CD4-positive, alpha-beta T cell treated with Interleukin-1 beta for 1 hour (primary cell): Measurements from ENCODE around the gene OPRD1.
"Not testable (repeated sequence)": the region's sequence is repeated elsewhere in the genome, so short reads cannot be mapped to it uniquely, and the experiment has no call there.

Experiments used
- DNase-seq, 2 donors: peaks; one replicate each; pipeline ENCODE4 v3.0.0-alpha.2; 2020 to 2022

Gene OPRD1

DNA sequence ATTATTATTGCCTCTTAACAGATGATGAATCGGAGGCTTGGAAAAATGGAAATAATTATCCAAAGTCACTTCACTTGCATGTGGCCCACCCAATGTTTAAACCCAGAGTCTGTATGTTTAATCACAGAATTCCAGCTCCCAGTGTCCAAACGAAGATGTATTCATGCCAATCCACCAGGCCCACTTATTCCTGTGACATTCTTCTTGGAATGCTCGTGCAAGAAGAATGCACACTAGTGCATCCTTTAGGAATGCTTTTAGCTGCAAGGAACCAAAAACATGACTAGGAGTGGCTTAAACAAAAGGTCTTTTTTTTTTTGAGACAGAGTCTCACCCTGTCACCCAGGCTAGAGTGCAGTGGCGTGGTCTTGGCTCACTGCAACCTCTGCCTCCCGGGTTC is 8.9 kb upstream of the OPRD1 start:
- no peak for DNase-seq

DNA sequence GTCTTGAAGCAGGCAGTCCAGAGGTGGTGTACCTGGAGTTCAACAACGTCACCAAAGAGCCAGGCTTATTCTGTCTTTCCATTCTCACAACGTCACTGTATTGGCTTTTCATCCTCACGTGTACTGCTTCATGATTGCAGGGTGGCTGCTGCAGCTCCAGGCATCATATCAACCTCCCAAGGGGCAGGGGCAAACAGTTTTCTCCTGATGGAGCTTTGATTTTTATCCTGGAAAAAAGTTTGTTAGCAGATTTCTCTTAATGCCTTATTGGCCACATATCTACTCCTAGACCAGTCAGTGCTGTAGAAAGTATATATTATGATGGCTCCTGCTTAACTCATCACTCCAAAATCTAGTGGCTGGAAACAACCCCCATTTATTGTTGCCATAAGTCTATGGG is 8.3 kb upstream of the OPRD1 start:
- DNase-seq: no peak

DNA sequence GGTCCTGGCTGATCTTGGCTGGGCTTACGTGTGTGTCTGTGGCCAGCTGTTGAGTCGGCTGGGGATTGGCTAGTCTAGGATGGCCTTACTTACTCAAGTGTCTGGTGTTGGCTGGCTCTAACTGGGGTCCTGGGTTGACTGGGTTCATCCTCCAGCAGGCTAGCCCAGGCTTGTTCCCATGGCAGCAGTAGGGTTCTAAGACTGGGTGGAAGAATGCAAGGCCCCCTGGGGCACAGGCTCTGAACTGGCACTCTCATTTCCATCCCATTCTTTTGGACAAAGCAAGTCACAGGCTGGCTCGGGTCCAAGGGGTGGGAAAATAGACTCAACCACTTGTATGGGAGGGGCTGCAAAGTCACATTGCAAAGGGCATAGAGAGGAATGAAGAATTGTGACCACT is 7.9 kb upstream of the OPRD1 start:
- DNase-seq: no peak

DNA sequence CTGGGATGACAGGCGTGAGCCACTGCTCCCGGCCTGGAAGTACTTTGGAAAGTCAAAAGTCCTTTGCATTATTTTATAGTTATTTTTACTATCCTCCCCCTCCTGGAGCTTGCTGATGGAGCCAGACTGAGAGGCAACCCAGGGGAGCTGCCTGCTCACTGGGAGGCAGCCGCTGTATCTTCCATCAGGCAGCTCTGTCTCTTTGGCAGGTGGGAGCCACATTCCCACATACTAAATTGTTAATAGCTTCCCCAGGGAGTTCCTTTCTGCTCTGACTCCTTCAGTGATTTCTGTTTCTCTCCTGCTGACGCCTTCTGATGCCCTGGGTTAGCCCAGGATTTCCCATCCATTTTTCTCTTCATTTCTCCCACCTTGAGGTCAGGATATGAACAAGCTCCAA is 4.9 kb upstream of the OPRD1 start:
- no peak for DNase-seq

DNA sequence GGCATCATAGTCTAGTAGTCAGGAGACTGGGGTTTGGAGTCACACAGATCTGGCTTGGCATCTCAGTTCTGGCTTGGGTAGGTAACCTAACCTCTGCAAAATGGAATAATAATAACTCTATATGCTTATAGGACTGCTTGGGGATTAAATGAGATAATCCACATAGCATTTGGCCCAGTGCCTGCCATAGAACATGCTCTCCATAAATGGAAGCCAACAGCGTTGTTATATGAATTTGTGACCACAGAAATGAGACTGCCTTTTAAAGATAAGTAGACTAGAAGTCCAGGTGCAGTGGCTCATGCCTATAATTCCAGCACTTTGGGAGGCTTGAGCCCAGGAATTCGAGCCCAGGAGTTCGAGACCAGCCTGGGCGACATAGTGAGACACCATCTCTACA is 4.0 kb upstream of the OPRD1 start:
- DNase-seq: no peak

DNA sequence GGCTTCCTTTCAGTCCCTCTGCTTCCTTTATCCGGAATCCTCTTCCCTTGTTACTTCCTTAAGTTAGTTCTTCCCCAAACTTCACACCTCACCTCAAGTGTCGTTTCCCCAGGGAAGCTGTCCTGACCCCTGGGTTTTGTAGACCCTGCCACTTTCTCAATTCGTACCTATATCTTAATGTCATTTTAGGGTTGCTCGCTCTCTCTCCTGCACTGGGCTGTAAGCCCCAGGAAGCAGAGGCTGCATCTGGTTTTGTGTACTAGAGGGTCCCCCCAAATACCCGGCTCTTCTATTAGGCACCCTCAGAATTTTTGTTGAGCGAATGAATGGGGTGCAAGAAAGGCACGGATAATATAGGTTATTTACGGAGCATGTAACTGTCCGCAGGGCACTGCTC is 603 bp upstream of the OPRD1 start:
- DNase-seq: no peak

DNA sequence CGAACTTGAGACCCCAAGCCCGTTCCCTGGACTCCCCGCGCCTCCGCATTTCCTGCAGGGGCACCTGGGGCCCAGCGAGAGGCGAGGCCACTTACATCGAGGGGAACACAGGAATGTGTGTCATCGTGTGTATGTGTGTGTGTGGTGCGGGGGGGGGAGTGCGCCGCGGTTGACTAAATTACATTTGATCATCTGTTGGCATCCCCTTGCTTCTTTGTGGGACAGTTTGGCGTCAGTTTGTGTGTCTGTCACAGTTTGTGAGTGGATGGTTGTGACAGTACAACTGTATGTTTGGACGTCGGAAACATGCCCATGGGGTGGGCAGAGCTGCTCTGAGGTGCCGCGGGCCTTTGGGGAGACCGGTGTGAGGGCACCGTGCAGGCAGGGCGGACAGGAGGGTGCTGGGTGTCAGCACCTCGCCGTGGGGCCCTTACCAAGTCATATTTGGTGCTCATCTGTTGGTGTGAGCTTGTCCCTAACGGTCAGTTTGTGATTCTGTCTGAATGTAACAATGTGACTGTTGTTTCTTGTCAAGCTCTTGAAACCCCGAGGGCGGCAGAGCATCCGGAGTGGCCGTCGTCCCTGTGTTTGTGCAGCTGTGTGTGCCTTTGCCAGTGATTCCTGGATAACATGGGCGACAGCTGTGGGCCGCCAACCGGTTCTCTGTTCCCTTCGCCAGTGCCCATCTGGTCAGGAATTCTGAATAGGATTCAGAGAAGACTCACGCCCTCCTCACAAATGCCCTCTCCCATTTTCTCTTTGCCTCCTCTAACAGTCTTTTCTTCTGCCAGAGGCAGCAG is 899 bp downstream of the OPRD1 start:
- no peak for DNase-seq

DNA sequence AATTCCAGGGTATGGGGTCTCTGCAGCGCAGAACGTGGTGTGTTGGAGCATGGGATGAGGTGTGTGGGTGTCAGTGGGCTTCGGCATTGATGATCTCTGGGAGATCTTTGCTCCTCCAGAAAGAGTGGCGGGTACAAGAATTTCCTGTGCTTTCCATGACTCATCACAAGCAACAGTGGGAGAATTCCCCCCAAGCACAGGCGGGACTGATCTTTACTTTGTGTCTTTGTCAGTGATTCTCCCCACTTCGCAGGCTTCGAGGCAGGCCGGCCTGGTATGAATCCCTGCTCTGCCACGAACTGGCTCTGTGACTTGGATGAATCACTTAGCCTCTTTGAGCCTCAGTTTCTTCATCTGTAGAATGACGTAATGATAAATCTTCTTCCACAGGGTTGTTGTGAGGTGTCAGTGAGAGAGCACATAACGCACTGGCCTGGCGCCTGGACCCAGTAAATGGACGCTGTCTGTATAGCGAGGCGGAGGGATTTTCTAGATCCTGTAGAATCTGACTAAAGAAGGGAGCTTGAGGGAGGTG is 2.0 kb downstream of the OPRD1 start:
- no peak for DNase-seq

DNA sequence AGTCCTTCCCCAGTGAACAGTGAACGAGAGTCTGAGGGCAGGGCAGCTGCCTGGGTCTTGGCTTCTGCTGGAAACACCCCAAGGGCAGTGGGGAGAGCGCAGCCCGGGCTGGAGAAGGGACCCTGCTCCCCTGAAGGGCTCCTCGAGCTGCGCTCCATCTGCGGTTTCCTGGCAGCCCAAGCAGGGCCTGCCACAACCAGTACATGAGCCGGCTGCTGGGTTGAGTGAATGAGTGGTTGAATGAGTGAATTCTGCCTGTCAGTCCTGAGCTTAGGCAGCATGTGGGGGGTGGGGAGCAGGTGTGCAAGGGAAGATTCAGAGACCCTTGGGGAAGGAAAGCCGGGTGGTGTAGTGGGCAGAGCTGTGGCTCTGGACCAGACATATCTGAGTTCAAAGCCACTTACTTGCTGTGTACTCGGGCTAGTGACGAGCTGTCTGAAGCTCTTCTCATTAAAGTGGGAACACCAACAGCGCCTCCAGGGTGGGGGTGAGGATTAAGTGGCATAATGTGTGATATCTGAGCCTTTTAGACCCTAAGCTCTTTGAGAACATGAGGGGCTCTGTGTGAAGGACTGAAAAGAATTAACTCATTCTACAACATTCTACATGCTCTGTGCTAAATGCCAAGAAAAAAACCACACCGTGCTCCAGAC is 3.7 kb downstream of the OPRD1 start:
- no peak for DNase-seq

DNA sequence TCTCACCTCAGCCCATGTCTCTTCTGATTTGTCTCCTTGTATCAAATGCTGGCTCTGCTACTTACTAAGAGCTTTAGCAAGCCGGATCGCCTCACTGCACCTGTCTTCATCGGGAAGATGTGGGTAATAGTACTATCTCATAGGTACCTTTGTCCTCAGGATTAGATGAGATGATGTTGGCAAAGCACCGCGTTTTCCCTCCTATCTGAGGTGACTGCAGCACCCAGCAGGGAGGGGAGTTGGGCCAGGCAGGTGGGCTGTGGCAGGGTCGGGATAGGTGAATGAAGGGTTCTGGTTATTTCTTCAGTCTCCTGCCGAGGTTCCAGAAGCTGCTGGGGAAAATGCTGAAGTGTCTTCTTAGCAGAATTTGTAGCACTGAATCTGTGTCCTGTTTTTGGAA is 5.2 kb downstream of the OPRD1 start:
- DNase-seq: no peak

DNA sequence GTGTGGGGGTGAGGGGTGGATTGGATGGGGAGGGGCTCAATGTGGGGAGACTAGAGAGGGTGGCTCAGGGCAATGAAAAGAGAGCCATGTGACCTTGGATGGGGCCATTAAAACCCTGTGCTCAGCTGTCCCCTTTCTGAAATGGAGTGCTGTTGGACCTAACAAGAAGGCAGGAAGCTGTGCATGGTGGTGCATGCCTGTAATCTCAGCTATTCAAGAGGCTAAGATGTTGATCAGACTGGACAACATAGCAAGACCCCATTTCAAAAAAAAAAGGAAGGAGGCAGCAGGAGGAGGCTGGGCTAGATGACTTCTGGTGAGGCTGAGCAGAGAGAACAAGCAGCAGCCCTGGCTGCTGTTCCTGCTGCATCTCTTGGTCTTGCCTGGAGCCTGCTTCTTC is 7.0 kb downstream of the OPRD1 start:
- DNase-seq: no peak

DNA sequence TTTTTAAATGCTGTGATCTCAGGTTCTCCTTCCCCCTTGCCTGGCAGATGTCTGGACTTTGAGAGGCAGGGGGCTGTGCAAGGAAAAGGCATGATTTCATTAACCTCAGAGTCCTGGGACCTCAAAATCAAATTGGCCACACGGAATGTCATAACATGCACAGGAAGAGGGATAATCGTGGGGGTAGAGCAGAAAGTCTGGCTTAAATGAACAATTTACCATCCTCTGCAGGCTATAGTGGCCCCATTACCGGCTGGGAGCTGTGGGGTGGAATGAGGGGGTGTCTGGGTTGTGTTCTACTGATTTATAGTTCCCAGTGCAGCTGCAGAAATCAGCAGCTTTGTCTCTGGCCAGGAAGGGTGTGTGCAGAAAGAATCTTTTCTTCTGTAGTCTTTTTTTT is 10.8 kb downstream of the OPRD1 start:
- no peak for DNase-seq

DNA sequence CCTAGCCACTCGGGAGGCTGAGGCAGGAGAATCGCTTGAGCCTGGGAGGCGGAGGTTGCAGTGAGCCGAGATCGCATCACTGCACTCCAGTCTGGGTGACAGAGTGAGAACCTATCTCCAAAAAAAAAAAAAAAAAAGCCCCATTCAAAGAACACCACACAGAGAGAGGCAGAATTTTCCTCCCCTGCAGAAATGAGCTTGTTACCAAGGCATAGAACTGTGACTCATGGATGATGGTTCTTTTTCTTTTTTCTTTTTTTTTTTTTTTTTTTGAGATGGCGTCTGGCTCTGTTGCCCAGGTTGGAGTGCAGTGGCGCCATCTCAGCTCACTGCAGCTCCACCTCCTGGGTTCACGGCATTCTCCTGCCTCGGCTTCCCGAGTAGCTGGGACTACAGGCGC is 12.1 kb downstream of the OPRD1 start:
- not testable (repeated sequence) for DNase-seq

DNA sequence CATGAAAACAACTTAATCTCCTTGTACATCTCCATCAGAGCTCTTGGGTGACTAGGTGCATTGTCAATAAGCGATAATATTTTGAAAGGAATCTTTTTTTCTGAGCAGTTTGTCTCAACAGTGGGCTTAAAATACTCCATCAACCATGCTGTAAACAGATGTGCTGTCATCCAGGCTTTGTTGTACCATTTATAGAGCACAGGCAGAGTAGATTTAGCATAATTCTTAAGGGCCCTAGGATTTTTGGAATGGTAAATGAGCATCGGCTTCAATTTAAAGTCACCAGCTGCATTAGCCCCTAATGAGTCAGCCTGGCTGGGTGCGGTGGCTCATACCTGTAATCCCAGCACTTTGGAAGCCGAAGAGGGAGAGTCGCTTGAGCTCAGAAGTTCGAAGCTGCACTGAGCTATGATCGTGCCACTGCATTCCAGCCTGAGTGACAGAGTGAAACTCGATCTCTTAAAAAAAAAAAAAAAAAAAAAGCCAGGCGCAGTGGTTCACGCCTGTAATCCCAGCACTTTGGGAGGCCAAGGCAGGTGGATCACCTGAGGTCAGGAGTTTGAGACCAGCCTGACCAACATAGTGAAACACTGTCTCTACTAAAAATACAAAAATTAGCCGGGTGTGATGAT is 16.4 kb downstream of the OPRD1 start:
- DNase-seq: not testable (repeated sequence)

DNA sequence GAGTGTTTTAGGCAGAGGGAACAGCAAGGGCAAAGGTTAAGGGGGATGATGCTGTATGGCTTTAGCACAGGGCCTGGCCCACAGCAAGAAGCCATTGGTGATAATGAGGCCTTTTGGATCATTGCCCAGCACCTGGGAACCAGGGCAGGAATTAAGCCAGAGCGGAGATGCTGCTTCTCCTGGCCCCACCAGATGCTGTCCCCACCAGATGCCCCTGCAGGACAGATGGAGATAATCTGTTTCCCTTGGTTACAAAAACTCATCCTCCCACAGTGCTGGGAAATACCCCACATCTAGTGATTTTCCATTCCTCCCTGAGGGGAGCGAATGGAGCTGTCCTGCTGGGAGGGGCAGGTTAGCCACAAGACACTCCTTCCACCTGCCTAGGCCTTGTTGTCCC is 18.8 kb downstream of the OPRD1 start:
- no peak for DNase-seq

DNA sequence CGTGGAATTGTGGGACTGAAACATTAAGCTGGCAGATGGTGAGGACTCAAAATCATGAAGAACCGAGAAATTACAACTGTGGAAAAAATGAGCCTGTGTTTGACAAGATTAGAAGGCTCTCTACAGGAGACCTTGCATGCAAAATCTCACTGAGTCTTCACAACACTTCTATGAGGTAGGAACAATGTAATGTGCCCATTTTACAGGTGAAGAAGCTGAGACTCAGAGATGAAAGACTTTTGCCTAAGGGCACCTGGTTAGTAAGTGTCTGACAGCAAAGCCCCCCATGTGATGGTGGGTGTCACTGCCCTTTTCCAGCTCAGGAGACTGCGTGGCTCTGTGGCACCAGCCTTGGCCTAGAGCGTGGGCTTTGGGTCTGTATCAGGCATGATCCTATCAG is 21.0 kb downstream of the OPRD1 start:
- DNase-seq: no peak

DNA sequence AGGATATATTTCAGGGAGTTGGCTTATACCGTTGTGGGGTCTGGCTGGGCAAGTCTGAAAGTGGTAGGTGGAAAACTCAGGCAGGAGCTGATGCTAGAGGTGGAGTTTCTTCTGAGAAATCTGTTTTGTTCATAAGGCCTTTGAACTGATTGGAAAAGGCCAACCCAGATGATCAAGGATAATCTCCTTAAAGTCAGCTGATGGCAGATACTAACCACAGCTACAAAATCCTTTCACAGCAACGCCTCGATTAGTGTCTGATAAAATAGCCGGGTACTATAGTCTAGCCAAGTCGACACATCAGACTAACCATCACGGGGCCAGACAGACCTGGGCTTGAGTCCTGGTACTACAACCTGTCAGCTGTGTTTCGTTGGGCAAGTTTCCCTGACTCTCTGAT is 21.4 kb downstream of the OPRD1 start:
- DNase-seq: no peak

DNA sequence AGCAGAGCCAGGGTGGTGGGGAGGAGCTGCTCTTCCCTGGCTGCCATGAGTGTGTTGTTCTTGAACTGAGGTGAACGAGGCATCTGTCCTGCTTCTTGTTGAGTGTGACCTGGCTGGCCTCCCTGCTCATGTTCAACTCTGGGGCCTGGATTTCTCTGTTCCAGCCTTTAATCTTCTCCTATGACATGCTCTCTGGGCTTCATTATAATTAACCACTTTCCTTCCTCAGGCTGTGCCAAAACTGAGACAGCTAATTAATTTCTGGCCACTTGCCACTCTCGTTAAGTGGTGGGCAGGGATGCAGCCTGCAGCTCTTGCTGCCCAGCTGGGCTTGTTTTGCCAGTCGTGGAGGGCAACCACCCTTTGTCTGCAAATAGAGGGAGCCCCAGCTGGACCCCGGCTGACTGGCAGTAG is 23.3 kb downstream of the OPRD1 start:
- no peak for DNase-seq

DNA sequence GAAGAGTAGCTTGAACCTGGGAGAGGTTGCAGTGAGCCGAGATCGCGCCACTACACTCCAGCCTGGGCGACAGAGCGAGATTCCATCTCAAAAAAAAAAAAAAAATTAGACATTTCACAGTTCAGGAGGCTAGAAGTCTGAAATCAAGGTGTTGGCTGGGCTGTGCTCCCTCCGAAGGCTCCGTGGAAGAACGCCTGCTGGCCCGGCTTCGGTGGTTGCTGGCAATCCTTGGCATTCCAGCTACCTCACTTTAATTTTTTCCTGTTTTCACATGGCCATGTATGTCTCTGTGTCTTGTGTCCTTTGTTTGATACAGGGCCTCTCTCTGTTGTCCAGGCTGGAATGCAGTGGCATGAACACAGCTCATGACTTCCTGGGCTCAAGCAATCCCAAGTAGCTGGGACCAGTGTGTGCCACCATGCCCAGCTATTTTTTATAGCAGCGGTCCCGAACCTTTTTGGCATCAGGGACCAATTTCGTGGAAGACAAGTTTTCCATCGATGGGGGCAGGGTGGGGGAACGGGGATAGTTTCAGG is 24.5 kb downstream of the OPRD1 start:
- DNase-seq: no peak

DNA sequence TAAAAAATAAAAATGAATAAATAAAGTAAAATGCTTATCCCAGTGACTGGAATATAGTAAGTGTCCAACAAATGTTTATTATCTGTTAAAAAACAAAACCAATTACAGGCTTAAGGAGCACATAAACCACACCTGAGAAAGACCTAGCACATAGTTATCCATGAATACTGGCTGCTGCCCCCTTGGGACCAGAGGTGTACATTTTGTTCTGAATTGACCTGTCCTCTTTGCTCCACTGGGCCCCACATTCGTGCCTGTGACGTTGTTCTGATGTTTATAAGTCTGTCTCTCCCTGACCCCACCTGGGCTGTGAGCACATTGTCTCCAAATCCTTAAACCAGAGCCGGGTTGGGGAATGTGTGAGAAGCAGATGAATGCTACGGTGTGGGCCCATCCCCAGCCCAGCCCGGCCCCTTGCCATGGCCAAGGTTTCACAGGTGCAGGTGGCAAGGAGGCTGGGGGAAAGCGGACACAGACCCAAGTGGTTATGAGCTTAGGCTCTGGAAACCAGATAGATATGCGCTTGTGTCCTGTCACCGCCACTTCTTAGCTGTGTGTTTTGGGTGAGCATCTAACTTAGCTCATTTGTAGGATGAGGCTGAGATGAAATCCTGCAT is 29.1 kb downstream of the OPRD1 start:
- DNase-seq: no peak

DNA sequence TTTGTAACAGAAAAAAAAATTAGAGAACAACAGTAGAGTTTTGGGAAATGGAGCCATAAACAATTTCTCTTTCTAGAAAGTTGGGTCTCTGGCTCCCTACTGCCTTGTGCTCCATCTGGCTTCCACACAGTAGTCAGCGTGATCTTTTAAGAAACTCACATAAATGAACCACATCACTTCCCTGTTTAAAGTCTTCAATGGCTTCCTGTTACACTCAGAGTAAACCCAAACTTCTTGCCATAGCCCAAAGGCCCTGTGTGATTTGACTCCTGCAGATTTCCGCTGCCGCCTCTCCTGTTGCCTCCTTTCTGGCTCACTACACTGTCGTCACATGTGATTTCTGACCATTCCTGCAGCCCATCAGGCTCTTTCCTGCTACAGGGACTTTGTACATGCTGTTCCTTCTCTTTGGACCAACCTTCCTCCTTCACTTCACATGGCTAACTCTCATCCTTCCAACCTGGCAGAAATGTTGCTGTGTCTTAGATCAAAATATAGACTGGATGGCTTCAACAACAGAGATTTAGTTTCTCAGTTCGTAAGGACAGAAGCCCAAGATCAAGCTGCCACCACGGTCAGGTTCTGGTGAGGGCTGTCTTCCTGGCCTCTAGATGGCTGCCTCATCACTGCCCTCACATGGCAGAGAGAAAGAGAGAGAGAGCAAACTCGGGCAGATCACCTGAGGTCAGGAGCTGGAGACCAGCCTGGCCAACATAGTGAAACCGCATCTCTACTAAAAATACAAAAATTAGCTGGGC is 34.0 kb downstream of the OPRD1 start:
- no peak for DNase-seq

DNA sequence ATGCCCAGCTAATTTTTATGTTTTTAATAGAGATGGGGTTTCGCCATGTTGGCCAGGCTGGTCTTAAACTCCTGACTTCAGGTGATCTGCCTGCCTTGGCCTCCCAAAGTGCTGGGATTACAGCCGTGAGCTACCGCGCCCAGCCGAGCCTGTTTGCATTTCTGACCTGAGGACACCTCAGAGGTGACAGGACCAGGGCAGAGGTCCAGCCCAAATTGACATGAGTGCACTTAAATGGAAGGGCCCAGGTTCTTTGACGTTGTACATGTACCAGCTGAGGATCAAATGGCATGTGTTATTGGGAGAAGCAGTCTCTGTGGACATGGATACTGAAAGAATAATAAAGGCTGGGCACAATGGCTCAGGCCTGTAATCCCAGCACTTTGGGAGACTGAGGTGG is 35.2 kb downstream of the OPRD1 start:
- DNase-seq: not testable (repeated sequence)

DNA sequence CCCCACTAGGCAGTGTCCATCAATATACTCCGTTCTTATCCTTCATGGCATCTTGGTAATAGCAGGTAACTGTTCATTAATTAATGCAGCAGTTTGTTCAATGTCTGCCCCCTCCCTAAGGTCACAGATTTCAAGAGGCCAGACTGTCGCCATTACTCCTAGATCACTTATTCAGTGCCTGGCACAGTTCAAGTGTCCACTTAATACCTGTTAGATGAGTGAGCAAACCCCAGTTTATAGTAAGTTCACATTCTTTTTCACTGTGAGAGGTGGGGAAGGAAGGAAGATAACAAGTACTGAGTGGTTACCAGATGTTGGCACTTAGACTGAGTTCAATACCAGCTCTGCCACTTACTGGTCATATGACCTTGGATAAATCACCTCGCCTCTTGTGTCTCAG is 36.4 kb downstream of the OPRD1 start:
- no peak for DNase-seq
